Type B pancreatic cell (in vitro differentiated cells): ENCODE data around the gene CDKAL1. TPM values are rescaled to one million over a fixed set of nuclear protein-coding genes. Genes with fewer than 3 reads are reported as not detected.

Source experiments
- DNase-seq: peaks from one replicate; pipeline ENCODE4 v3.0.0; 2021; ENCODE audit warnings: mixed read lengths; ENCODE audit not compliant: unreplicated experiment; ENCODE audit errors: extremely low spot score
- H3K27ac Mint-ChIP-seq: 2 replicates; pipeline ENCODE4 v1.8.0; 2021; ENCODE audit warnings: mild to moderate bottlenecking, mixed read lengths
- H3K27me3 Mint-ChIP-seq: 2 replicates; pipeline ENCODE4 v1.8.0; 2021; ENCODE audit warnings: mixed read lengths
- H3K36me3 Mint-ChIP-seq: 2 replicates; pipeline ENCODE4 v1.8.0; 2021; ENCODE audit warnings: mixed read lengths
- H3K4me1 Mint-ChIP-seq: one replicate; pipeline ENCODE4 v1.8.0; 2021; ENCODE audit warnings: mixed read lengths; ENCODE audit not compliant: unreplicated experiment
- H3K4me3 Mint-ChIP-seq: 2 replicates; pipeline ENCODE4 v1.8.0; 2021; ENCODE audit warnings: mild to moderate bottlenecking, mixed read lengths
- H3K9me3 Mint-ChIP-seq: 2 replicates; pipeline ENCODE4 v1.8.0; 2021; ENCODE audit warnings: mixed read lengths
- CTCF ChIP-seq: fragments of 200-600 bp; sonication (generic); conservative IDR thresholded peaks from 2 replicates; pipeline ENCODE4 v1.5.0; 2021; ENCODE audit warnings: antibody characterized with exemption, mild to moderate bottlenecking
- total RNA-seq: library from RNA; stranded (reverse); gene quantifications from 2 replicates; pipeline ENCODE4 v1.2.1, GENCODE V29; 2021; ENCODE audit warnings: low replicate concordance

Gene CDKAL1
- total RNA-seq, 1 donor from 2014 or later, result 21.0 TPM

- Mint-ChIP-seq H3K36me3 (no peaks in the 10 kb centered on the region), H3K4me3 (no peak overlapping the region), H3K4me1 (peaks cover 18% of the 10 kb centered on the region), H3K27me3 (no peaks in the 10 kb centered on the region), H3K9me3 (peaks cover 4% of the 10 kb centered on the region), H3K27ac (no peak overlapping the region)
- TF ChIP-seq CTCF, result no peak
- no peak for DNase-seq
These were observed 584.0 kb downstream of the CDKAL1 start for GRCh38 chr6:21118216-21118780.

GRCh38 chr6:21121636-21122136 is 587.4 kb downstream of the CDKAL1 start:
- peaks cover 9% of the 10 kb centered on the region for H3K36me3 Mint-ChIP-seq
- H3K27ac Mint-ChIP-seq, result no peak overlapping the region
- no peaks in the 10 kb centered on the region for H3K27me3 Mint-ChIP-seq
- H3K4me1 Mint-ChIP-seq, result peaks cover 26% of the 10 kb centered on the region
- no peak for DNase-seq
- no peak for TF ChIP-seq CTCF
- no peak overlapping the region for H3K4me3 Mint-ChIP-seq
- peaks cover 4% of the 10 kb centered on the region for H3K9me3 Mint-ChIP-seq

GRCh38 chr6:21123507-21124436 is 589.5 kb downstream of the CDKAL1 start:
- H3K9me3 Mint-ChIP-seq, result peaks cover 4% of the 10 kb centered on the region
- peaks cover 9% of the 10 kb centered on the region for H3K36me3 Mint-ChIP-seq
- no peak for DNase-seq
- no peak overlapping the region for H3K4me3 Mint-ChIP-seq
- peaks cover 17% of the 10 kb centered on the region for H3K4me1 Mint-ChIP-seq
- no peaks in the 10 kb centered on the region for H3K27me3 Mint-ChIP-seq
- no peak overlapping the region for H3K27ac Mint-ChIP-seq
- TF ChIP-seq CTCF, result no peak

- no peak for TF ChIP-seq CTCF
- Mint-ChIP-seq H3K4me1 (peaks cover 24% of the 10 kb centered on the region), H3K4me3 (no peak overlapping the region), H3K9me3 (no peaks in the 10 kb centered on the region), H3K27ac (no peak overlapping the region), H3K36me3 (peaks cover 9% of the 10 kb centered on the region), H3K27me3 (no peaks in the 10 kb centered on the region)
- DNase-seq, result no peak
These were observed 594.3 kb downstream of the CDKAL1 start for GRCh38 chr6:21128601-21129000.

GRCh38 chr6:21131406-21131805 is 597.1 kb downstream of the CDKAL1 start:
- no peak for TF ChIP-seq CTCF
- no peak for DNase-seq
- H3K4me3 Mint-ChIP-seq, result no peak overlapping the region
- peaks cover 39% of the 10 kb centered on the region for H3K4me1 Mint-ChIP-seq
- no peaks in the 10 kb centered on the region for H3K27me3 Mint-ChIP-seq
- no peaks in the 10 kb centered on the region for H3K9me3 Mint-ChIP-seq
- no peaks in the 10 kb centered on the region for H3K36me3 Mint-ChIP-seq
- H3K27ac Mint-ChIP-seq, result no peak overlapping the region
